ENCODE data around the gene CMTM5. TPM values are rescaled to one million over a fixed set of nuclear protein-coding genes. Genes with fewer than 3 reads are reported as not detected.
"Not testable (repeated sequence)": the region's sequence is repeated elsewhere in the genome, so short reads cannot be mapped to it uniquely, and the experiment has no call there.

Gene CMTM5
- total RNA-seq, 2 experiments from 2014 or later, result not detected

DNA sequence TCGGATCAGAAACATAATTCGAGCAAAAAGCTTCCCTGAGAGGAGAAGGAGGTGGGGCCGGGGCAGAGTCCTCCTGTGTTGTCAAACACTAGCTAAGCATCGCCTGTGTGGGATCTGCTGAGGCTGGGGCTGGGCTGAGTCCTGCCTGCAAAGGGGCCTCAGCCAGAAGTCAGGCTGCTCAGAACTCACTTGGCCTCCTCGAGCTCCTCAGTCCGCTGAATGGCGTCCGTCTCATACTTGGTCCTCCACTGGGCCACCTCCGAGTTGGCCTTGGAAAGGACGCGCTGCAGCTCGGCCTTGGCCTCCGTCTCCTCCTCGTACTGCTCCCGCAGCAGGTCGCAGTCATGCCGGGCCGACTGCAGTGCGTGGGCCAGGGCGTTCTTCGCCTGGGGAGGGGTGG lies 41.2 kb downstream of the CMTM5 start:
- H3K27me3 Mint-ChIP-seq, result no peaks in the 10 kb centered on the region
- H3K9me3 Mint-ChIP-seq, result no peaks in the 10 kb centered on the region
- no peak overlapping the region for H3K4me3 Mint-ChIP-seq
- no peak overlapping the region for H3K27ac Mint-ChIP-seq
- H3K36me3 Mint-ChIP-seq (ENCODE audit: low read depth), result no peaks in the 10 kb centered on the region
- ChIA-PET CTCF (interaction anchor here (0.9 to 1.5 kb wide), 2 partner anchors 37 to 38 kb away, joined by 3 read pairs; no protein-coding TSS in a partner anchor), POLR2A (no interaction called here)
- no peak for DNase-seq
- peaks cover 18% of the 10 kb centered on the region for H3K4me1 Mint-ChIP-seq

DNA sequence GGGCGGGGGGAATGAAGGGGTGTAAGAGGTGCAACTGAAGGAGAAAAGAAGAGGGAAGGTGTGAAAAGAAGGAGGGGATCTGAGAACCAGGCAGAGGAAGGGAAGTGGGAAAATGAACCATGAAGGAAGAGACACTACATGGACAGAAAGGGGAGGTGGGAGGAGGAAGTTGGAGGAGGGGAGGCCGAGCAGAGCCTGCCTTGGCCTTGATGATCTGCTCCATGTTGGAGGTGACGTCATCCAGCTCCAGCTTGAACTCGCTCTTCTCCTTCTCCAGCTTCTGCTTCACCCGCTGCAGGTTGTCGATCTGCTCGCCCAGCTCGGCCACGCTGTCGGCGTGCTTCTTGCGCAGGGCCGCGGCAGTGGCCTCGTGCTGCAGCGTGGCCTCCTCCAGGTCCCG lies 42.8 kb downstream of the CMTM5 start:
- H3K4me3 Mint-ChIP-seq; POLR2A ChIA-PET; H3K36me3 Mint-ChIP-seq (ENCODE audit: low read depth); H3K9me3 Mint-ChIP-seq; H3K27me3 Mint-ChIP-seq; CTCF ChIA-PET; H3K27ac Mint-ChIP-seq; DNase-seq: not testable (repeated sequence)
- H3K4me1 Mint-ChIP-seq, result peaks cover 18% of the 10 kb centered on the region

DNA sequence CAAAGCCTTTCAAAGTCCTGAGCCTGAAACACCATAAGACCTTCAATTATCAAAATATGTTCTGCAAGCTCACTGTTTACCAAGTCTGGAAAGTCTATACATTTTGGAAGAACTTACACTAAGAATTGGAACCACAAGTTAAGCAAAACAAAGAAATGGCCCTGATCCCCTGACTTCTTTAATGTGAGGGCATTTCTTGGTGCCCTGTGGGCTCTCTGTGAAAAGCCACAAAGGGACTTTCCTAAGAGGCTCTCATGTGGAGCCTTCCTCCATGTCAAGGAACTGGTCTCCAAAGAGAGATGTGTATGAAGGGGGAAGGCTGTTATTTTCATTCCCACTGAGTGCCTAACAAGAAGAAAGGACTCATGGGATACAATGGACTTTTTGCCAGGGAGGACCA lies 44.7 kb downstream of the CMTM5 start:
- no peaks in the 10 kb centered on the region for H3K9me3 Mint-ChIP-seq
- H3K4me1 Mint-ChIP-seq, result peaks cover 21% of the 10 kb centered on the region
- no peak for DNase-seq
- H3K27me3 Mint-ChIP-seq, result no peaks in the 10 kb centered on the region
- no peaks in the 10 kb centered on the region for H3K36me3 Mint-ChIP-seq (ENCODE audit: low read depth)
- H3K4me3 Mint-ChIP-seq, result no peak overlapping the region
- ChIA-PET POLR2A (no interaction called here), CTCF (interaction anchor here (1.1 kb wide), 1 partner anchor 14 kb away, joined by 4 read pairs; no protein-coding TSS in a partner anchor)
- peak overlapping the region; percentile 3 for H3K27ac Mint-ChIP-seq

GRCh38 chr14:23423657-23424056 lies 46.8 kb downstream of the CMTM5 start:
- CTCF ChIA-PET, result interaction anchor here (1.4 to 1.6 kb wide), 2 partner anchors 11 to 14 kb away, joined by 5 to 6 read pairs; no protein-coding TSS in a partner anchor
- Mint-ChIP-seq H3K27ac (no peak overlapping the region), H3K27me3 (no peaks in the 10 kb centered on the region), H3K4me1 (peaks cover 21% of the 10 kb centered on the region), H3K36me3 (ENCODE audit: low read depth) (no peaks in the 10 kb centered on the region), H3K9me3 (no peaks in the 10 kb centered on the region), H3K4me3 (no peak overlapping the region)
- no peak for DNase-seq
- POLR2A ChIA-PET, result interaction anchor here (0.5 to 0.6 kb wide), 2 partner anchors 784 to 1532 kb away, joined by 3 to 4 read pairs; no protein-coding TSS in a partner anchor

DNA sequence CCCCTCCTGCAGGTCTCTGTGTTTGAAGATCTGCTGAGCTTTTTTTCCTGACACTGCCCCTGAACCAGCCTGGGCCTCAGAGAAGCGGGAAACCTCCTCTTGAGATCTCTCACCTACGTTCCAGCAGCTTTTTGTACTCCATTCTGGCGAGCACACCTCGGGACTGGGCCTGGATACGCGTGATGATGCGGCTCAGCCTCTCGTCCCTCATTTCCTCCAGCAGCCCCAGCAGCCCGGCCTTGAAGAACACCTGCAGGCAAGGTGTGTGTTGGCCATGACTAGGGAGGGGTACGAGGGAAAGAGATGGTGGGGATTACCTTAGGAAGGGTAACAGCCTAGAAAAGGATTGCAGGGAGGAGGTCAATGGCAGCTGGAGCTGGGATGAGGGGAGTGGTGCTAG lies 48.3 kb downstream of the CMTM5 start:
- Mint-ChIP-seq H3K4me1 (peaks cover 20% of the 10 kb centered on the region), H3K9me3 (no peaks in the 10 kb centered on the region), H3K27me3 (no peaks in the 10 kb centered on the region), H3K4me3 (no peak overlapping the region), H3K27ac (no peak overlapping the region), H3K36me3 (ENCODE audit: low read depth) (no peaks in the 10 kb centered on the region)
- DNase-seq, result no peak
- CTCF ChIA-PET, result interaction anchor here (0.6 kb wide), 1 partner anchor 265 kb away, joined by 3 read pairs; no protein-coding TSS in a partner anchor
- POLR2A ChIA-PET, result no interaction called here

GRCh38 chr14:23425798-23426197 lies 49.0 kb downstream of the CMTM5 start:
- H3K36me3 Mint-ChIP-seq (ENCODE audit: low read depth); H3K9me3 Mint-ChIP-seq; POLR2A ChIA-PET; H3K27ac Mint-ChIP-seq; CTCF ChIA-PET; DNase-seq; H3K4me3 Mint-ChIP-seq; H3K27me3 Mint-ChIP-seq: not testable (repeated sequence)
- H3K4me1 Mint-ChIP-seq, result peaks cover 17% of the 10 kb centered on the region

- CTCF ChIA-PET, result interaction anchor here (1.4 kb wide), 1 partner anchor 8 kb away, joined by 5 read pairs; no protein-coding TSS in a partner anchor
- POLR2A ChIA-PET, result no interaction called here
These were observed 52.0 kb downstream of the CMTM5 start for GRCh38 chr14:23428686-23429495.

More at GRCh38 chr14:23428686-23429495, 52.0 kb downstream of the CMTM5 start:
- H3K27me3 Mint-ChIP-seq, result no peaks in the 10 kb centered on the region
- DNase-seq, result no peak
- H3K9me3 Mint-ChIP-seq, result no peaks in the 10 kb centered on the region
- peaks cover 3% of the 10 kb centered on the region for H3K4me1 Mint-ChIP-seq
- H3K36me3 Mint-ChIP-seq (ENCODE audit: low read depth), result no peaks in the 10 kb centered on the region
- H3K27ac Mint-ChIP-seq, result no peak overlapping the region
- no peak overlapping the region for H3K4me3 Mint-ChIP-seq

Small RNA genes within 50 kb of the gene (microRNA-seq; reads per million reads assigned to microRNA genes)
- 0.63 reads per million for gene MIR208A (ENCODE audit: borderline microRNAs expressed, borderline replicate concordance)
- 1.1 reads per million for gene MIR208B (ENCODE audit: borderline microRNAs expressed, borderline replicate concordance)

Other genes with a start within 250 kb of the CMTM5 start
- under 1 TPM; 0.27 to 0.64 TPM for gene SLC7A8, start 193.4 kb upstream of the CMTM5 start, total RNA-seq
- not detected for gene RNF212B, start 139.1 kb upstream of the CMTM5 start, total RNA-seq
- gene HOMEZ, start 90.9 kb upstream of the CMTM5 start, total RNA-seq, result 10 to 100 TPM; 11.4 TPM
- gene PPP1R3E, start 74.2 kb upstream of the CMTM5 start, total RNA-seq, result 10 to 100 TPM; 38.6 to 49.2 TPM
- 1 to 10 TPM; 1.7 to 3.2 TPM for gene BCL2L2, start 70.2 kb upstream of the CMTM5 start, total RNA-seq
- 100 to 1,000 TPM; 203 to 208 TPM for gene PABPN1, start 55.6 kb upstream of the CMTM5 start, total RNA-seq
- 1 to 10 TPM; 3.0 to 3.4 TPM for gene SLC22A17, start 24.2 kb upstream of the CMTM5 start, total RNA-seq
- gene EFS, start 11.9 kb upstream of the CMTM5 start, total RNA-seq, result not detected
- gene IL25, start 4.2 kb upstream of the CMTM5 start, total RNA-seq, result not detected
- under 1 TPM; 0.07 to 0.08 TPM for gene MYH6, start 31.2 kb downstream of the CMTM5 start, total RNA-seq
- gene MYH7, start 58.6 kb downstream of the CMTM5 start, total RNA-seq, result under 1 TPM; 0.04 to 0.07 TPM
- 10 to 100 TPM; 46.4 to 47.3 TPM for gene NGDN, start 92.7 kb downstream of the CMTM5 start, total RNA-seq
- 1 to 10 TPM; 1.0 to 1.1 TPM for gene ZFHX2, start 174.7 kb downstream of the CMTM5 start, total RNA-seq
- gene THTPA, start 179.2 kb downstream of the CMTM5 start, total RNA-seq, result 10 to 100 TPM in 1 of 2 experiments, 1 to 10 TPM in 1; 8.1 to 12.7 TPM
- gene AP1G2, start 190.7 kb downstream of the CMTM5 start, total RNA-seq, result 100 to 1,000 TPM; 306 to 333 TPM
- not detected for gene JPH4, start 201.7 kb downstream of the CMTM5 start, total RNA-seq

All from activated CD4-positive, alpha-beta T cell treated with anti-CD3 and anti-CD28 coated beads, Interleukin-2, amount 10 ng/mL, durations not matched to agents 7 days and 5 days (primary cell).